Measurements from ENCODE around the gene ZNF543.

DNA sequence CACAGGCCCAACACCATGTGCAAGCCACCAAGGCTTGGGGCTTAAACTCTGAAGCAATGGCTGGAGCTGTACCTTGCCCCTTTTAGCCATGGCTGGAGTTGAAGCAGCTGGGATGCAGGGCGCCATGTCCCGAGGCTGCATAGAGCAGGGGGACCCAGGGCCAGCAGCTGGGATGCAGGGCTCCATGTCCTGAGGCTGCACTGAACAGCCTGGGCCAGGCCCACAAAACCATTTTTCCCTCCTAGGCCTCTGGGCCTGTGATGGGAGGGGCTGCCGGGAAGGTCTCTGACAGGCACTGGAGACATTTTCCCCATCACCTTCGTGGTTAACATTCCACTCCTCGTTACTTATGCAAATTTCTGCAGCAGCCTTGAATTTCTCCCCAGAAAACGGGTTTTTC is 53.9 kb downstream of the ZNF543 start:
- TF ChIP-seq GATA2 (IDR thresholded peaks at IDR 0.05; ENCODE audit: low read depth, low read length): no peak
- no peak for TF ChIP-seq GATA3 (IDR thresholded peaks at IDR 0.05; ENCODE audit: low read depth, low read length)

Data from SH-SY5Y (cell line).